GM19463 (cell line): ENCODE data around the gene DMD.

ENCODE experiments used
- ATAC-seq: cut with Tn5 transposase; IDR thresholded peaks from one replicate; pipeline ENCODE4 v1.9.1; 2021; ENCODE audit warnings: mild to moderate bottlenecking, moderate library complexity; ENCODE audit not compliant: unreplicated experiment

The DMD gene

DNA sequence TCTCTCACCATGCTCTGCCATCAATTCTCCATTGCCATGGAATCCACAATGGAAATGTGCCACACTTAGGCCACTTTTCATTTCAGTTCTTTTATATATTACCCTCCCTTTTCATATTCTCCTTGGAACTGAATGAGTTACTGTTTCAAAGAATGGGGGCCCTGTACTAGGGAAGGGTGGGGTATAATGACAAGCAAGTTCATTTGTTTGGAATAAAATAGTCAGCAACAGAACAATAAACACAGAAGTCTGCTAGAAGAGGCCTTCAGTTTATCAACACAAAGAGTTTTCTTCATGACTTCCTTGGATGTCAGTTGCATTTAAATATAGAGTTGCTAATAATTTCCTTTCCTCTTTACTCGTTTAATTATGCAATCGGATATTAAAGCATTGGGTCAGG lies 1661.2 kb downstream of the DMD start:
- ATAC-seq = no peak

DNA sequence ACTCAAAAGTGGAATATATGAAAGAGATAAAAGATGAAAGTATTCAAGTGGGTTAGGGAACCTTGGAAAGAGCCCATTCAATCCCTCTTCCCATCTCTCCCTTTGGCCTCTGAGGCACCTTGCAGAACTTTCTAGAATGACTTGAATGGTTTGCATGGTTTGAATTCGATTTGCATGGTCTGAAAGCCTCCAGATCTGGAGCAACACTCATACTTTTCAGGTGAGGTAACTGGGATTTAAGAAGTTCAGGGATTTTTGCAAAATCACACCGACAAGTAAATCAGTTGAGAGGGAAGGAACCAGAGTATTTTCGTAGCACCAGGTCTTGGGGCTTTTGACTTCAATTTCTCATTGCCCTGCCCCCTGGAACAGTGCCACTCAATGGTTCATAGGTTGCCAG lies 1663.5 kb downstream of the DMD start:
- no peak for ATAC-seq

DNA sequence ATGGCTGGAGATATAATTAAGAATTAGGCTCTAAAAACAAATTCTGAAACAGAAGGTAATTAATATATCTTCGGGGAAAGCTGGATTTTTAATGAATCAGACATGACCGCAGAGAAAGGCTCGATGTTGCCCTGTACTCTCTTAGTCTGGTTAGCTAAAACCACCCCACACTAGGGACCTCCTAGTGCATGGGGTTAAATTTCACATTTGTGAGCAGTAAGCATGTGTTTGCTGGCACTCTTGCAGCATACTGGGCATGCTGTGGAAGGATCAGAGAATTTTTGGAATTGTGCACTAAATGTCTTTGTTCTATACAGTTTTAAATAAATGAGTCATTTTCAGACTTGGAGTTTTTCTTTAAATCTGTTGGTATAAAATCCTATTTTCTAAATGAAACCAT lies 1663.9 kb downstream of the DMD start:
- ATAC-seq = no peak

DNA sequence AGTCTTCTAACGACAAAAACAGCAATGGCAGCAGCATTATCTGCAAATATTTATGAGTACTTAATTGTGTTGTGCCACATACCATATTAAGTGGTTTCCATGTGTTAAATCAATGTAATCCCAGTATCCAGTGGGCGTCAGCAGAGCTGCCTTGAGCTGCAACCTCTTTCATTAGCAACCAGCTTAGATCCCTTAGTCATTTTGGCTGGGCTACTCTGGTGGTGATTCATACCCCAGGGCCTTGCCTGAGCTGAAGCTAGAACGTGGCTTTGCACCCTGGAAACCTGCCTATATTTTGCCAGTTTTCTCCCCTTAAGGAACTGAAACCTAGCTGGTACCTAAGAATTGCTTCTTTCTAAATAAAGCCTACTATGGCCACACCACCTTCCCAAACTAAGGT lies 1665.2 kb downstream of the DMD start:
- no peak for ATAC-seq

DNA sequence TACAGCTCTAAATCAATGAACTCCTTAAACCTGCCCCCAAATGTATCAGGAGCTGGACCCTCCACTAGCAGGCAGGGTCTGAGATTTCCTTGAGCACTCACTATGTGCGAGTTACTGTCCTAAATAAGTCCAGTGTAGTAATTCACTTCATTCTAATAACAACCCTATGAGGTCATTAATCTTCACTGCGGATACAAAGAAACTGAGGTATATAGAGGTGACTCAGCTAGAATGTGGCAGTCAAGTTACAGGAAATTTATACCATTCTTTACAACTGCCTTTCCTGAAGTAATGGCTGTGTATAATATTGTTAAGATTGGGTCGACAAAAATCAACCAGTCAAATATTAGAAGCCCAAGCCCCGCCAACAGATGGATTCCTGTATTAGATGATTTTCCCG lies 1665.6 kb downstream of the DMD start:
- ATAC-seq = no peak

DNA sequence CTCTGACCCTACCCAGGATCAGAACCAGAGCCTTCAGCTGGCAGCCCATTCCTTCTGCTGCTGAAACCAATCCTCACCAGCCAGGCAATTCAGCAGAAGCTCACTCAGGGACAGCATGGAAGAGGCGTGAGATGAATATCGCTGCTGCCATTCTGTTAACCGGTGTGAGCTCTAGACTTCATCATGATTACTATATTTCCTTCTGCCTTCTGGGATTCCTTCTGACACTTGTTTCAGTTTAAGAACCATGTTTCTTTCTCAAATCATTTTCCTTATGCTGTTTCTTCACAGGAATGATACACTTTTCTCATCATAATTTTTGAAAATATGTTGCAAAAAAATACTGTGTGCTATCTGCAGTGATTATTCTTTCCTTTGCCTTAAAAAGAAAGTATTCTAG lies 1666.2 kb downstream of the DMD start:
- ATAC-seq = no peak

DNA sequence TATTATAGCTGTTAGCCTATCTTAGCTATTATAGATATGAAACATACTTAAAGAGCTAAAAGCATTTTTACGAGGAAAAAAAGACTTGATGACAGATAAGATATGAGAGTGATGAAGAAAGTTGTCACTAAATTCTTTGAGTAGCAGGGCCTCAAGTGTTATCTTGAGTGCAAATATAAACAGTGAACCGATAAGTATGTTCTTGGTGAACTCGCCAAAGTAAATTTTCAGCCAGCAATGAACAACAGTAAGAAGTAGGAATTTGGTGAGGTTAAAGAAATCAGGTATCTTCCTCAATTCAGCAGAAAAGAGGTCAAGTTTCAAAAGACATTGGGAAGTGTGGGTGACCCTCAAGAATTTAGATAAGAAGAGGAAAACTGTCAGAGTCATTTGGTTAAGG lies 1667.7 kb downstream of the DMD start:
- no peak for ATAC-seq

DNA sequence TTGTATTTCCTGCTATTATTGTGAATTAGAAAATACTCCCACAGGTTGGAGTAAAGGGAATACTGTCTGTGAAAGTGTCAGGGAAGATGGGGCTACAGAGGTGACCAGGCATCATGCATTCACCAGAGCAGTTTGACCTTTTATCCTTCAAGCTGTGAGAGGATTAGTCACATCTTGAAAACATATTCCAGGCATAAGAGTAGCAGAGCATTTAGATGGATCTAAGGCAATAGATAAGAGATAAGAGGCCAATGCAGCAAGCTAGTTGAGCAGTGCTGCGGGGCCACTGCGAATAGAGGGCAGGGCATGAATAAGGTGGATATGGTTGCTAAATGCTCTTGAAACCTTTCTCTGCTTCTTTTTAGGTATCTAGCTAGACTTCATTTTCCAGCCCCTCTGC lies 1668.8 kb downstream of the DMD start:
- no peak for ATAC-seq

DNA sequence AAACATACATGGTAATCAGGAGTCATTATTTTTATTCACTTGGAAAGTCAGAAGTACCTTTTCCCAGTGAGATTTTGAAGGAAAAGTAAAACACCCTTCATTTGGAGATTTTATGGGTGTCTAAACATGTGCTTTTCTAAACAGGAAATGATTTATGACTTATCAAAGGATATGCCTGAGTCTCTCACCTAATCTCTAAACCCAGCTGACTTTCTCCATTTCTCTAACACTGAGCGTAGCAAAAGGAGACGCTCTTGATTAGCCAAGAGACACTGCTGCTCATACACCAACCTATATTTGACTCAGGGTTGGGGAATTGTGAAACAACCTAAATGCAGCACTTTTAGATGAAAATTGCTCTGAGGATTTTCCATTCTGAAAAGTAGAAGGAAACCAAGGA lies 1671.0 kb downstream of the DMD start:
- ATAC-seq = no peak

DNA sequence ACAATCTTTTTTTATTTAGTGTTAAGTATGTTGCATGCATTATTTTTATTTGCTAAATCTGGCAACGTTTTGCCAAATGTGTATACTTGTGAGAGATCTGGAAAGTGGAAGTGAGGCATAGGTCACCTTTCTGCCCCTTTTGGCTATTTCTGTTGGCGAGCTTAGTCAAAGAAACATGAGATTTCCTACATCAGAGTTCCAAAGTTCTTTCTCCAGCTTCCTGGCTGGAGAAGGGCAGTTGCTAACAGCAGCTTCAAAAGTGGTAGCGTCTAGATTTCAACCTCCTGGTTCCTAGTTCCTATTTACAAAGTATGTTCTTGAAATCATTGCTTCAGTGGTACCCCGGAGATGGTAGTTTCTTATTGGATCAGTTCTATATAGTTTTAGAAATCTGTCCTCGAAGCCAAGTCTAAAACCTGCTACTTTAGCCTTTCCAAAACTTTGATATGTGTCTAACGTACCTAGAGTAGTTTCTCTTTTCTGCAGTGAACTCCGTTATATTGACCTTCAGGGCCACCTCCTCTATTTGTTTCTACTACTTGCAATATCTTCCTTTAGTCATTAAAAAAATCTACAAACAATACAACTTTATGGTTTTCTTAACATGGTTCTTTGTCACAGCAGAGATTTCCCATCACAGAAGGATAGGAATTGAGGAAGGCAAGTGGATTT lies 1683.8 kb downstream of the DMD start:
- ATAC-seq = no peak

DNA sequence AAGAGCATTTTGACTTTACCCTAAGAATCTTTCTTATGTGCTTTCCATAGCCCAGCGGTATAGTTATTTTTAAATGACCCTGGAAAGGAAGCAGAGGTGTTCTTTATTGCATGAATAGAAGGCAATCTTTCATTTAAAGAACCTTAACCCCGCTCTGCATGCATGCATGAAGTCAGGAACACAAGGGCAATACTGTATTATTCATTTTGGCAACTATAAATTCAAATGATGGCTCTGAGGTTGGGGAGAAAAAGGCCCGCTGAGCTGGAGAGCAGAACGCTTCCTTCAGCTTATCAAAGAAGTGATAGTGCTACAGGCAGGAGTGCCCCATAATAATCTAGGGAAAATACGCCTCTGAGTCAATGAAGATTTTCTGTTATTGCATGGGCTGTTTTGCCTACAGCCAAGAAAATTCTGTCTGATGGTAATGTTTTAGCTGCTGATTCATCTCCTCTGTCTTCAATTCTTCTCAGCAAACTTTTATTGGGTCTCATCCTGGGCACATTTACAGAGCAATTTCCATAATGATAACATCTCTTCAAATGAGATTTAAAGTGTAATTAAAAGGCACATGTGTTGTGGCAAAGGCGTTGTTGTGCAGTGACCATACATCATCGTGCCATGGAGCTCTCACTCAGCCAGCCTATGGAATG lies 1687.3 kb downstream of the DMD start:
- ATAC-seq = no peak

DNA sequence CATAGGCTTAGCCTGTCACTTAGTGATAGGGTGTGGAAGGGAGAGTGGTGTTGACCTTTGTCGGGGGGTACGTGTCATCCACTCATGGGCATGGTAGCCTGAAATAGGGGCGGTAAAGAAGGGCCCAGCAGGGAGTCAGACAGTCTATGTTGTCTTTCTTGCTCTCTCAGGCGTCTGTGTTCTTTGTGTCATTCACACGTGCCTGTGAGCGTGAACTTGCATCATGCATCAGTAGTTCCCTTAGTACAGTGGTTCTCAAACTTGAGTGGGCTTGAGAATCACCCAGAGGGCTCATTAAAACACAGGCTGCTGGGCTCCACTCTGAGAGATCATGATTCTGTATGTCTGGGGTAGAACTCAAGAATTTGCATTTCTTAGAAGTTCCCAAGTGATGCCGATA lies 1688.6 kb downstream of the DMD start:
- ATAC-seq = no peak

DNA sequence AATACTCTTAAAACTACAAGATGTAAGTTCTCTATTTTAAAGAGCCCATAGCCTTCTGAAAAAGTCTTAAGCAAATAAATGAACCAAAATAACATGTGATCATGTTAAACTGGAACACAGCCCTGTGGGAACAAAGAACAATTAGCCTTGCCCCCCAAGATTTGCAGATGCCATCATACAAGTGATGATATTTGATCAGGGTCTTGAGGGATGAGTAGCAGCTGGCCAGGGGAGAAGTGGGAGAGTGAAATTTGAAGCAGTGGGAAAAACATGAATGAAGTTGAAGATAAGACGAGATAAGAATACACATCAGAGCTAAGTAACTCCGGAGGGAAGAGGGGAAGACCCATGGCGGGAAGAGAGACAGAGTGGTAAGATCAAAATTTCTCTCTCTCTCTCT lies 1689.4 kb downstream of the DMD start:
- no peak for ATAC-seq

DNA sequence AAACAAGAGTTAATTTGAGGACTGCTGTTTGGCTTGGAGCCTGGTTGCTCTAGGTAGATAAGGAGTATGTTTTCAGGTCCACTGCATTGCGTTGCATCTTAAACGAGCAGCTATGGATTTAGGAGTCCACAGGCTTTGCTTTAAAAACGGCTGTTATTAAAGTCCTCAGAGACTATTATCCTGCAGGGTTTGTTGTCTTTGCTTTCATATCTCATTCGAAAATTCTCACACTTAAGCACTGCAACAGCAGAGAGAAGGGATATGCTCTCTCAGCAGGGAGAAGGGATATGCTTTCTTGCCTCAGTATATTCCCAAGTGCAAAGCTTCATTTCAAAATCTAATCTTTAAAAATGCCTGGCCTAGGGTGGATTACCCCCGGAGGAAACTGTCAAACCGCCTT lies 1694.8 kb downstream of the DMD start:
- ATAC-seq = no peak

DNA sequence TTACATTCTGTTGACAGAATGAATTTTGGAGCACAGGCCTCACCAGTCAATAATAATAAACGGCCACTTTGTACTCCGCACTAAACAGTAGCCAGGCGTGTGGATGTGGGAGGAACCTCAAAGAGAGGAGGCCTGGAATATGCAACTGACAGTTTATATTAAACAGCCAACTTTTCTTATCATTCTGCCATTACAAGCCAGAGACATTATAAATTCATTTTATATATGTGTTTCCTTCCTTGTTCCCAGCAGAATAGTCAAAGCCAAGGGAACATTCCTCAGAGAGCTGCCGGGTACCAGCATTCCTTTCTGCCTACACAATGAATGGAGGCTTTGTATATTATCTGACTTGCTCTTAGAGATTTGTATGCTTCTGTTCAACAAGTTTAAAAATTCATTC lies 1703.0 kb downstream of the DMD start:
- ATAC-seq = no peak

DNA sequence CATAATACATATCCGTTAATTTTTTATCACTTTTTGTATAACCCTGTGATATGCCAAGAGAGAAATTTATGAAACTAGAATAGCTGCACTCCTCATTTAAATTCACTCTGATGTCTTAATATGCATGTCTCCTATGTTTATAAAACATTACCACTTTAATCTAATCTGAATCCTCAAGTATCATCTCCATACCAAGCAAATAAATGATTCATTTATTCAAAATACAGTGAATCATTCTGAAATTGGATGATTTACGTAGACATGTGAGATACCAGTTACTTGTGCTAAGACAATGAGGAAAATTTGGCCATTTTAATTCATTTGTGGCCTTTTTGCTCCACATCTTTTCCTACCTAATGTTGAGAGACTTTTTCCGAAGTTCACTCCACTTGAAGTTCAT lies 1704.4 kb downstream of the DMD start:
- ATAC-seq = no peak

DNA sequence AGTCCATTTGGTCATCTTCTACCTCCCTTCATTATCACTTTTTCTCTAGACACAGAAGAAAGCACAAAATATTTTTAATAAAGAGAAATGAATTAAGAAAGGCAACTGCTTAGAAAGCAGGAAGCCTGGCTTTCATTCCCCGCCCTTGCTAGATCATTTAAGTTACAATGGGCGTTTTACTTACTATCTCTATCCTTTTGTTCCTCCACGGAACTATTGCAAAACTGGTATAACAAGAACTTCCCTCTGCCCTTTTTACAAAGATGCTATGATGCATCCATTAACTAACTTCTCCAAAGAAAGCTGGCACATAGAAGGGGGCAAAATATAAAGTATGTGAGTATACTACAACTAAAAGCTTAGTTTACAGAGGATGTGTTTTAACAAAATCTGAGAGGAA lies 1705.0 kb downstream of the DMD start:
- ATAC-seq = no peak

DNA sequence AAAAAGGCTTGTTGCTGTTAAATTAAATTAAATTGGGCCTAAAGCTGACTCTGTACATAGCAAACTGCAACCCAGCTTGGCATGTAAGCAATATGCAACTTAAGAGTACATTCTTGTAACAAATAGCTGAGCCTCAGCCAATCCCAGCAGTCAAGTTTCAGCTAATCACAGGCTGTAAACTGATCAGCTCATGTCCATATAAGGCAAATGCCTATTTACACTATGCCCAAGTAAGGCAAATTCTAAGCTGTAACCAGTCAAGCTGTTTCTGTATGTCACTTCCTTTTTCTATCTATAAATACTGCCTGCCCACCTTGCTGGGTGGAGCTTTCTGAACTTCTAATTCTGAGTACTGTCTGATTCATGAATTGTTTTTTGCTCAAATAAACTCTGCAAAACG lies 1710.4 kb downstream of the DMD start:
- peak; percentile 57 for ATAC-seq

DNA sequence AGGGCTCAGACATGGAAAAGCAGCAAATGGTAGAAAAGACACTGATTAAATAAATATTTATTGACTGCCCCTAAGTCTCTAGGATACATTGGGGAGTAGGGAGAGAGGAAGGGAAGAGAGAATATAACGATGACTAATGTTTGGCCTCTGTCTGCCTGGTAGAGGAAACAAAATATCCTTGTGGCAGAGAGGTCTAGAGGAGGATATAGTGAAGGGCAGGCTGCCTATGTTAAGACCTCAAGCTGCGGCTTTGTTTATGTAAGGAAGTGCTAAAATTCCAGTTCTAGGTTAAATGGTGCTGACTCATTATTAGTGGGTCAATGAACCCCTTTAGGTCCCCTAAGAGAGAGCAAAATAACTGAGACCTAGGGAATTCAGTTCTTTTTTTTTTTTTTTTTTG lies 1712.2 kb downstream of the DMD start:
- ATAC-seq = no peak

DNA sequence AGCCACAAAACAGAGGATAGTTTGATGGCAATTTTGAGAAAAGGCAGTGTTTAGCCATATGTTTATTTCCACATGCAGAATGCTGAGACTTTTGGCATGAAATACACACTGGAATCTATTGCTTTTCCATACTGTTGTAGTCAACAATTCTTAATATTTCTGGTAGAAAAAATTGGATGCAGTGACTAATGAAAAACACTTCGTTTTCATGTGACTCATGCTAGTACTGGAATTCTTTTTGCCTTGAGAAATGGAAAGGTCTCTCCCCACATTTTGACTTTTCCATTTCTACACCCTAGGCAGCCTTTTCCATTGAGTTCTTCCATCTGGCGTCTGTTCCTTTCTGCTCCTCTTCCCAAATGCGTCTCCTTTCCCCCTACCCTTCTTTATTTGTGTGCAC lies 1714.3 kb downstream of the DMD start:
- no peak for ATAC-seq

DNA sequence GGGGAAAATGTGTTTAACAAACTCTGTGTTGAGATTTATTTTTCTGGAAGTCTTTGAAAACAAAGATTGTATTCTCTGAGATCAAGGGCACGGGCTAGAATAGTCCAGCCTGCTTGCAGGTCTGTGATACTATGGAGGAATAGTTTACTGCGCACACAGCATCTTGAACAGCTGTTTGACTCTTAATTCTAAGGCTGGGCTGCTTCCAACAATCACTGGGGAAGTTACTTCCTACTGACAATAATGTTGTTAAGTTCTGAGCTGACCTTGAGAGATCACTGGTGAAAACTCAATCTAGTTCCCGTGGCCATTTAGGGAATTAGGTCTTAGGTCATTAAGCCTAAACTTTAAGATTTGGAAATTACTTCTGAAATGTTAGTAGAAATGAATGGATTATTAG lies 1723.4 kb downstream of the DMD start:
- no peak for ATAC-seq

DNA sequence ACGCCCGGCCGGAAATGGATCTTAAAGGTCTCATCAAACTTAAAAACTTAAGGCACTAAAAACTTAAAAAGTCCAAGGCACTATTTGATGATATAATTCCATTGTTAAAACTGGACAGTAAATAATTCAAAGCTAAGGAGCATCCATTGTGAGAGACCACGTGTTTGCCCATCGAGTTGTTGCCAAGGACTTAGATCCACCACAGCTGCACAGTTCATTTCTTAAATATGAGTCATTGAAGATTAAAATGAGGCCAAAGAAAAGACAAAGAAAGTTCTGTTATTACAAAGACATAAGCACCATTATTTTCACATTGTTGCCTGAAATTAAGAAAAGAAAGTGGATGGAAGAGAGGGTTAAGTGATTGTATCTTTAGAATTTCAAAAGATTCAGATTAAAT lies 1728.0 kb downstream of the DMD start:
- no peak for ATAC-seq

DNA sequence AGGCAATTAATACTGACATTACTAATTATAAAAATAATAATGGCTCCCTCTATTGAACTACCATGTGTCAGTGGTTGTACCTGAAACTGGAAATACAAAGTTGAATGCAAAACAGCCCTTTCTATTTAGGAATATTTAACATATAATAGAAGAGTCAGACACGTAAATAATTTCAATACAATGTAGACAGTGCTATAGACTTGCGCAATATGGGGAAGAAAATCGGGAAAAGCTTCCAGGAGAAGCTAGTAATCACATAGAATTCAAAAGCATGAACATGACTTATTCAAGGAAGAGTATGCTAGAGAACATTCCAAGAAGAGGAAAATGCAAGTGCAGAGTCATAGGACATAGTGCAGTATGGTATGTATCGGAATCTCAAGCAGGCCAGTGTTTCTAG lies 1730.7 kb downstream of the DMD start:
- ATAC-seq = no peak
